GM23338 (cell line): ENCODE measurements around the gene ATR. TPM values are rescaled to one million over a fixed set of nuclear protein-coding genes. Genes with fewer than 3 reads are reported as not detected.

ENCODE experiments used
- ATAC-seq: fragments of 200-7000 bp; cut with Tn5 transposase; 3 replicates; pipeline ENCODE4 v1.9.1; 2020
- DNase-seq: peaks from one replicate; pipeline ENCODE4 v3.0.0-alpha.2; 2015; ENCODE audit warnings: low spot score
- H2AFZ ChIP-seq: fragments of 200-600 bp; sonication (generic); 2 replicates; pipeline ENCODE4 v1.8.0; 2016; ENCODE audit warnings: antibody characterized with exemption, mild to moderate bottlenecking, moderate library complexity
- H3F3A ChIP-seq: fragments of 200-600 bp; sonication (generic); replicated peaks from 2 replicates; pipeline ENCODE4 v1.8.0; 2017; ENCODE audit warnings: antibody characterized with exemption, mixed run types, low read depth
- H3K27ac ChIP-seq: fragments of 200-600 bp; sonication (generic); 2 replicates; pipeline ENCODE4 v1.6.1; 2016; ENCODE audit warnings: low read depth
- H3K27me3 ChIP-seq: fragments of 200-600 bp; sonication (generic); 2 replicates; pipeline ENCODE4 v1.8.0; 2016; ENCODE audit warnings: mild to moderate bottlenecking, mixed run types, moderate library complexity; ENCODE audit not compliant: insufficient read depth
- H3K36me3 ChIP-seq: fragments of 200-600 bp; sonication (generic); 2 replicates; pipeline ENCODE4 v1.8.0; 2016; ENCODE audit warnings: mild to moderate bottlenecking; ENCODE audit not compliant: insufficient read depth
- H3K4me1 ChIP-seq: fragments of 200-600 bp; sonication (generic); 2 replicates; pipeline ENCODE4 v1.8.0; 2016; ENCODE audit warnings: mild to moderate bottlenecking, moderate library complexity; ENCODE audit not compliant: insufficient read depth
- H3K4me2 ChIP-seq: fragments of 200-600 bp; sonication (generic); 2 replicates; pipeline ENCODE4 v1.7.1; 2017; ENCODE audit warnings: mixed run types
- H3K4me3 ChIP-seq: fragments of 200-600 bp; sonication (generic); 2 replicates; pipeline ENCODE4 v1.6.1; 2016; ENCODE audit warnings: mixed run types
- H3K79me2 ChIP-seq: fragments of 200-600 bp; sonication (generic); replicated peaks from 2 replicates; pipeline ENCODE4 v1.8.0; 2017; ENCODE audit warnings: mild to moderate bottlenecking; ENCODE audit not compliant: insufficient read depth
- H3K9me2 ChIP-seq: fragments of 200-600 bp; sonication (generic); 2 replicates; pipeline ENCODE4 v1.8.0; 2017; ENCODE audit not compliant: insufficient read depth
- H4K20me1 ChIP-seq: fragments of 200-600 bp; sonication (generic); replicated peaks from 2 replicates; pipeline ENCODE4 v1.8.0; 2017; ENCODE audit warnings: mild to moderate bottlenecking; ENCODE audit not compliant: insufficient read depth
- H3K27ac Mint-ChIP-seq: 2 replicates; pipeline ENCODE4 v1.8.0; 2020; ENCODE audit warnings: inconsistent platforms, mild to moderate bottlenecking, moderate library complexity, mixed read lengths
- H3K27me3 Mint-ChIP-seq: 3 replicates; pipeline ENCODE4 v1.8.0; 2022; ENCODE audit warnings: low read depth, mild to moderate bottlenecking, moderate library complexity, mixed read lengths, inconsistent platforms; ENCODE audit not compliant: insufficient read depth, poor library complexity
- H3K36me3 Mint-ChIP-seq: 3 replicates; pipeline ENCODE4 v1.8.0; 2021; ENCODE audit warnings: low read depth, mild to moderate bottlenecking, inconsistent platforms, moderate library complexity, mixed read lengths
- H3K4me1 Mint-ChIP-seq: 3 replicates; pipeline ENCODE4 v1.8.0; 2020; ENCODE audit warnings: mild to moderate bottlenecking, inconsistent platforms, mixed read lengths
- H3K4me3 Mint-ChIP-seq: 3 replicates; pipeline ENCODE4 v1.8.0; 2021; ENCODE audit warnings: moderate library complexity, mild to moderate bottlenecking, inconsistent platforms, mixed read lengths
- H3K9me3 Mint-ChIP-seq: 3 replicates; pipeline ENCODE4 v1.8.0; 2020; ENCODE audit warnings: moderate library complexity, mild to moderate bottlenecking, inconsistent platforms, mixed read lengths
- CREB1 ChIP-seq: fragments of 250-450 bp; sonication (Bioruptor Pico); IDR thresholded peaks from 2 replicates; pipeline ENCODE4 v1.5.0; 2020; ENCODE audit warnings: low read depth, mild to moderate bottlenecking, moderate library complexity
- EZH2 ChIP-seq: fragments of 200-600 bp; sonication (generic); IDR thresholded peaks from one replicate; pipeline ENCODE4 v1.8.0; 2017; ENCODE audit warnings: antibody characterized with exemption, mild to moderate bottlenecking, low read depth; ENCODE audit not compliant: unreplicated experiment
- EZH2phosphoT487 ChIP-seq: fragments of 200-600 bp; sonication (generic); IDR thresholded peaks from one replicate; pipeline ENCODE4 v1.8.1; 2018; ENCODE audit warnings: antibody characterized with exemption; ENCODE audit not compliant: unreplicated experiment
- JUNB ChIP-seq: IDR thresholded peaks from one replicate; pipeline ENCODE4 v1.6.1; 2016; ENCODE audit warnings: antibody characterized with exemption; ENCODE audit not compliant: unreplicated experiment
- NANOG ChIP-seq: IDR thresholded peaks from 2 replicates; pipeline ENCODE4 v1.6.1; 2016; ENCODE audit warnings: antibody characterized with exemption, borderline replicate concordance
- POLR2AphosphoS5 ChIP-seq: IDR thresholded peaks from 2 replicates; pipeline ENCODE4 v1.6.1; 2016; ENCODE audit warnings: antibody characterized with exemption, low read depth
- REST ChIP-seq: IDR thresholded peaks from one replicate; pipeline ENCODE4 v1.6.1; 2018; ENCODE audit warnings: antibody characterized with exemption; ENCODE audit not compliant: unreplicated experiment
- STAT1 ChIP-seq: IDR thresholded peaks from one replicate; pipeline ENCODE4 v1.6.1; 2016; ENCODE audit warnings: antibody characterized with exemption; ENCODE audit not compliant: unreplicated experiment
- ZNF114 ChIP-seq: fragments of 250-450 bp; sonication (Bioruptor Pico); IDR thresholded peaks from 2 replicates; pipeline ENCODE4 v1.5.0; 2020; ENCODE audit warnings: mild to moderate bottlenecking, moderate library complexity
- ZNF331 ChIP-seq: fragments of 250-450 bp; sonication (Bioruptor Pico); IDR thresholded peaks from 2 replicates; pipeline ENCODE4 v1.5.0; 2020; ENCODE audit warnings: low read depth, mild to moderate bottlenecking, moderate library complexity
- polyA plus RNA-seq: library from polyadenylated mRNA; unstranded; fragments of >200 nt; fragmentation: Nextera tagmentation; extraction: Ambion mirVana; gene quantifications from 2 replicates; pipeline ENCODE4 v1.2.1, GENCODE V29; 2016
- total RNA-seq: library from RNA; depleted of rRNA; stranded (reverse); fragments of >200 nt; shearing (Covaris generic); gene quantifications from 2 replicates; pipeline ENCODE4 v1.2.3, GENCODE V29; 2014
- TF ChIP-seq, protein P1 (sequence below): IDR thresholded peaks from 2 replicates; pipeline ENCODE4 v1.6.1; 2016; ENCODE audit warnings: antibody characterized with exemption
- TF ChIP-seq, protein P2 (sequence below): fragments of 250-450 bp; sonication (Bioruptor Pico); IDR thresholded peaks from 2 replicates; pipeline ENCODE4 v1.5.0; 2020; ENCODE audit warnings: mild to moderate bottlenecking, moderate library complexity
- TF ChIP-seq, protein P3 (sequence below), 2 experiments: fragments of 200-600 bp in 1 of 2; sonication (generic) in 1 of 2; conservative IDR thresholded peaks; 2 replicates each; pipeline versions ENCODE4 v1.5.1 to v1.6.1; 2016 to 2017; ENCODE audit warnings: antibody characterized with exemption in 2 of 2, low read depth in 2 of 2, mild to moderate bottlenecking in 2 of 2, moderate library complexity in 1 of 2

Gene ATR
- total and polyA plus RNA-seq, 2 experiments from 2014 or later = 29.7 to 39.1 TPM

DNA sequence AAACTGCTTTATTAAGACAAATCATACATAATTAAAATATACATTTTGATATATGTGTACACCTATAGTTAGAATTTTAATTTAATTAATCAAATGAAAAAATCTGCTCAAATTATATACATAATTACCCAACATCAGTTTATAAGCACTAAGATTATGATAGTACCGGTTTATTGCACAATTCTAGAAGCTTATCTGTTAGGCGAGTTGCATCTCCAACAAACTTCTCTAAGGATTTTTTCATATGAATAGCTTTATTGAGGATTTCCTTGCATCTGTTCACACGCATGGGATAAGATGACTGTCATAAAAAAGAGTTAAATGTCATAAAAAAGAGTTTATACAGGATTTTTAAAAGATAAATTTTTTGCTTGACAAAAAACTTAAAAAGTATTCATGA lies 110.8 kb downstream of the ATR start:
- no peak overlapping the region for H2AFZ ChIP-seq
- H3K36me3 ChIP-seq = no peaks in the 10 kb centered on the region
- ATAC-seq (no peak), DNase-seq (no peak)
- H3K27ac Mint-ChIP-seq = no peak overlapping the region
- H3K4me1 ChIP-seq = no peaks in the 10 kb centered on the region
- no peaks in the 10 kb centered on the region for H3K4me1 Mint-ChIP-seq
- no peaks in the 10 kb centered on the region for H3K36me3 Mint-ChIP-seq
- no peaks in the 10 kb centered on the region for H3K27me3 Mint-ChIP-seq
- H3K9me3 Mint-ChIP-seq = no peaks in the 10 kb centered on the region
- no peaks in the 10 kb centered on the region for H3K79me2 ChIP-seq
- H3K4me3 ChIP-seq = no peak overlapping the region
- H3K27ac ChIP-seq = no peak overlapping the region
- no peaks in the 10 kb centered on the region for H4K20me1 ChIP-seq
- H3K9me2 ChIP-seq = no peaks in the 10 kb centered on the region
- TF ChIP-seq, protein P1, sequence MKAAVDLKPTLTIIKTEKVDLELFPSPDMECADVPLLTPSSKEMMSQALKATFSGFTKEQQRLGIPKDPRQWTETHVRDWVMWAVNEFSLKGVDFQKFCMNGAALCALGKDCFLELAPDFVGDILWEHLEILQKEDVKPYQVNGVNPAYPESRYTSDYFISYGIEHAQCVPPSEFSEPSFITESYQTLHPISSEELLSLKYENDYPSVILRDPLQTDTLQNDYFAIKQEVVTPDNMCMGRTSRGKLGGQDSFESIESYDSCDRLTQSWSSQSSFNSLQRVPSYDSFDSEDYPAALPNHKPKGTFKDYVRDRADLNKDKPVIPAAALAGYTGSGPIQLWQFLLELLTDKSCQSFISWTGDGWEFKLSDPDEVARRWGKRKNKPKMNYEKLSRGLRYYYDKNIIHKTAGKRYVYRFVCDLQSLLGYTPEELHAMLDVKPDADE = no peak
- TF ChIP-seq STAT1 (no peak), POLR2AphosphoS5 (no peak), ZNF114 (CRISPR knock-in tag) (no peak), EZH2 (no peak), EZH2phosphoT487 (no peak), JUNB (no peak), REST (no peak), CREB1 (CRISPR knock-in tag) (no peak), NANOG (no peak), ZNF331 (CRISPR knock-in tag) (no peak)
- TF ChIP-seq, protein P2, sequence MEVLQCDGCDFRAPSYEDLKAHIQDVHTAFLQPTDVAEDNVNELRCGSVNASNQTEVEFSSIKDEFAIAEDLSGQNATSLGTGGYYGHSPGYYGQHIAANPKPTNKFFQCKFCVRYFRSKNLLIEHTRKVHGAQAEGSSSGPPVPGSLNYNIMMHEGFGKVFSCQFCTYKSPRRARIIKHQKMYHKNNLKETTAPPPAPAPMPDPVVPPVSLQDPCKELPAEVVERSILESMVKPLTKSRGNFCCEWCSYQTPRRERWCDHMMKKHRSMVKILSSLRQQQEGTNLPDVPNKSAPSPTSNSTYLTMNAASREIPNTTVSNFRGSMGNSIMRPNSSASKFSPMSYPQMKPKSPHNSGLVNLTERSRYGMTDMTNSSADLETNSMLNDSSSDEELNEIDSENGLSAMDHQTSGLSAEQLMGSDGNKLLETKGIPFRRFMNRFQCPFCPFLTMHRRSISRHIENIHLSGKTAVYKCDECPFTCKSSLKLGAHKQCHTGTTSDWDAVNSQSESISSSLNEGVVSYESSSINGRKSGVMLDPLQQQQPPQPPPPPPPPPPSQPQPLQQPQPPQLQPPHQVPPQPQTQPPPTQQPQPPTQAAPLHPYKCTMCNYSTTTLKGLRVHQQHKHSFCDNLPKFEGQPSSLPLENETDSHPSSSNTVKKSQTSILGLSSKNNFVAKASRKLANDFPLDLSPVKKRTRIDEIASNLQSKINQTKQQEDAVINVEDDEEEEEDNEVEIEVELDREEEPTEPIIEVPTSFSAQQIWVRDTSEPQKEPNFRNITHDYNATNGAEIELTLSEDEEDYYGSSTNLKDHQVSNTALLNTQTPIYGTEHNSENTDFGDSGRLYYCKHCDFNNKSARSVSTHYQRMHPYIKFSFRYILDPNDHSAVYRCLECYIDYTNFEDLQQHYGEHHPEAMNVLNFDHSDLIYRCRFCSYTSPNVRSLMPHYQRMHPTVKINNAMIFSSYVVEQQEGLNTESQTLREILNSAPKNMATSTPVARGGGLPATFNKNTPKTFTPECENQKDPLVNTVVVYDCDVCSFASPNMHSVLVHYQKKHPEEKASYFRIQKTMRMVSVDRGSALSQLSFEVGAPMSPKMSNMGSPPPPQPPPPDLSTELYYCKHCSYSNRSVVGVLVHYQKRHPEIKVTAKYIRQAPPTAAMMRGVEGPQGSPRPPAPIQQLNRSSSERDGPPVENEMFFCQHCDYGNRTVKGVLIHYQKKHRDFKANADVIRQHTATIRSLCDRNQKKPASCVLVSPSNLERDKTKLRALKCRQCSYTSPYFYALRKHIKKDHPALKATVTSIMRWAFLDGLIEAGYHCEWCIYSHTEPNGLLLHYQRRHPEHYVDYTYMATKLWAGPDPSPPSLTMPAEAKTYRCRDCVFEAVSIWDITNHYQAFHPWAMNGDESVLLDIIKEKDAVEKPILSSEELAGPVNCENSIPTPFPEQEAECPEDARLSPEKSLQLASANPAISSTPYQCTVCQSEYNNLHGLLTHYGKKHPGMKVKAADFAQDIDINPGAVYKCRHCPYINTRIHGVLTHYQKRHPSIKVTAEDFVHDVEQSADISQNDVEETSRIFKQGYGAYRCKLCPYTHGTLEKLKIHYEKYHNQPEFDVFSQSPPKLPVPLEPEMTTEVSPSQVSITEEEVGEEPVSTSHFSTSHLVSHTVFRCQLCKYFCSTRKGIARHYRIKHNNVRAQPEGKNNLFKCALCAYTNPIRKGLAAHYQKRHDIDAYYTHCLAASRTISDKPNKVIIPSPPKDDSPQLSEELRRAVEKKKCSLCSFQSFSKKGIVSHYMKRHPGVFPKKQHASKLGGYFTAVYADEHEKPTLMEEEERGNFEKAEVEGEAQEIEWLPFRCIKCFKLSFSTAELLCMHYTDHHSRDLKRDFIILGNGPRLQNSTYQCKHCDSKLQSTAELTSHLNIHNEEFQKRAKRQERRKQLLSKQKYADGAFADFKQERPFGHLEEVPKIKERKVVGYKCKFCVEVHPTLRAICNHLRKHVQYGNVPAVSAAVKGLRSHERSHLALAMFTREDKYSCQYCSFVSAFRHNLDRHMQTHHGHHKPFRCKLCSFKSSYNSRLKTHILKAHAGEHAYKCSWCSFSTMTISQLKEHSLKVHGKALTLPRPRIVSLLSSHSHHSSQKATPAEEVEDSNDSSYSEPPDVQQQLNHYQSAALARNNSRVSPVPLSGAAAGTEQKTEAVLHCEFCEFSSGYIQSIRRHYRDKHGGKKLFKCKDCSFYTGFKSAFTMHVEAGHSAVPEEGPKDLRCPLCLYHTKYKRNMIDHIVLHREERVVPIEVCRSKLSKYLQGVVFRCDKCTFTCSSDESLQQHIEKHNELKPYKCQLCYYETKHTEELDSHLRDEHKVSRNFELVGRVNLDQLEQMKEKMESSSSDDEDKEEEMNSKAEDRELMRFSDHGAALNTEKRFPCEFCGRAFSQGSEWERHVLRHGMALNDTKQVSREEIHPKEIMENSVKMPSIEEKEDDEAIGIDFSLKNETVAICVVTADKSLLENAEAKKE = no peak
- TF ChIP-seq, protein P3, sequence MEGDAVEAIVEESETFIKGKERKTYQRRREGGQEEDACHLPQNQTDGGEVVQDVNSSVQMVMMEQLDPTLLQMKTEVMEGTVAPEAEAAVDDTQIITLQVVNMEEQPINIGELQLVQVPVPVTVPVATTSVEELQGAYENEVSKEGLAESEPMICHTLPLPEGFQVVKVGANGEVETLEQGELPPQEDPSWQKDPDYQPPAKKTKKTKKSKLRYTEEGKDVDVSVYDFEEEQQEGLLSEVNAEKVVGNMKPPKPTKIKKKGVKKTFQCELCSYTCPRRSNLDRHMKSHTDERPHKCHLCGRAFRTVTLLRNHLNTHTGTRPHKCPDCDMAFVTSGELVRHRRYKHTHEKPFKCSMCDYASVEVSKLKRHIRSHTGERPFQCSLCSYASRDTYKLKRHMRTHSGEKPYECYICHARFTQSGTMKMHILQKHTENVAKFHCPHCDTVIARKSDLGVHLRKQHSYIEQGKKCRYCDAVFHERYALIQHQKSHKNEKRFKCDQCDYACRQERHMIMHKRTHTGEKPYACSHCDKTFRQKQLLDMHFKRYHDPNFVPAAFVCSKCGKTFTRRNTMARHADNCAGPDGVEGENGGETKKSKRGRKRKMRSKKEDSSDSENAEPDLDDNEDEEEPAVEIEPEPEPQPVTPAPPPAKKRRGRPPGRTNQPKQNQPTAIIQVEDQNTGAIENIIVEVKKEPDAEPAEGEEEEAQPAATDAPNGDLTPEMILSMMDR (conservative IDR thresholded peaks at IDR 0.05; ENCODE audit: low read depth in 2 of 2) = no peak
- H3K4me2 ChIP-seq = no peak overlapping the region
- no peaks in the 10 kb centered on the region for H3F3A ChIP-seq
- H3K27me3 ChIP-seq = no peaks in the 10 kb centered on the region
- H3K4me3 Mint-ChIP-seq = no peak overlapping the region
